SK-N-SH treated with all-trans-retinoic acid at 6 μM for 48 hours (cell line): ENCODE measurements around the gene SLC38A10.

Experiments used
- ESRRG ChIP-seq: fragments of 250-450 bp; sonication (Bioruptor Pico); IDR thresholded peaks from 2 replicates; pipeline ENCODE4 v1.6.1; 2021; ENCODE audit warnings: mild to moderate bottlenecking
- TCF4 ChIP-seq: fragments of 250-450 bp; sonication (Bioruptor Pico); IDR thresholded peaks from 2 replicates; pipeline ENCODE4 v1.8.0; 2021; ENCODE audit warnings: mild to moderate bottlenecking, moderate library complexity, borderline replicate concordance
- TSHZ2 ChIP-seq: fragments of 250-450 bp; sonication (Bioruptor Pico); IDR thresholded peaks from 2 replicates; pipeline ENCODE4 v1.5.0; 2020; ENCODE audit warnings: mild to moderate bottlenecking, moderate library complexity
- ZFP3 ChIP-seq: fragments of 250-450 bp; sonication (Bioruptor Pico); IDR thresholded peaks from 2 replicates; pipeline ENCODE4 v1.5.0; 2020; ENCODE audit warnings: mild to moderate bottlenecking, moderate library complexity
- ZNF8 ChIP-seq: fragments of 450-650 bp; formaldehyde crosslinking; IDR thresholded peaks from 2 replicates; pipeline ENCODE4 v1.5.0; 2020; ENCODE audit warnings: mild to moderate bottlenecking, moderate library complexity

GRCh38 chr17:81279278-81280275 is 15.5 kb downstream of the SLC38A10 start:
- no peak for TF ChIP-seq TSHZ2
- TF ChIP-seq ZNF8 (CRISPR knock-in tag) = no peak
- TF ChIP-seq TCF4 (CRISPR knock-in tag) = no peak
- TF ChIP-seq ESRRG (CRISPR knock-in tag) = no peak
- no peak for TF ChIP-seq ZFP3
